Activated CD8-positive, alpha-beta memory T cell treated with anti-CD3 and anti-CD28 coated beads for 24 hours (primary cell): ENCODE results near the gene TNK1.

Source experiments
- DNase-seq: peaks from one replicate; pipeline ENCODE4 v3.0.0-alpha.2; 2020

The TNK1 gene

DNA sequence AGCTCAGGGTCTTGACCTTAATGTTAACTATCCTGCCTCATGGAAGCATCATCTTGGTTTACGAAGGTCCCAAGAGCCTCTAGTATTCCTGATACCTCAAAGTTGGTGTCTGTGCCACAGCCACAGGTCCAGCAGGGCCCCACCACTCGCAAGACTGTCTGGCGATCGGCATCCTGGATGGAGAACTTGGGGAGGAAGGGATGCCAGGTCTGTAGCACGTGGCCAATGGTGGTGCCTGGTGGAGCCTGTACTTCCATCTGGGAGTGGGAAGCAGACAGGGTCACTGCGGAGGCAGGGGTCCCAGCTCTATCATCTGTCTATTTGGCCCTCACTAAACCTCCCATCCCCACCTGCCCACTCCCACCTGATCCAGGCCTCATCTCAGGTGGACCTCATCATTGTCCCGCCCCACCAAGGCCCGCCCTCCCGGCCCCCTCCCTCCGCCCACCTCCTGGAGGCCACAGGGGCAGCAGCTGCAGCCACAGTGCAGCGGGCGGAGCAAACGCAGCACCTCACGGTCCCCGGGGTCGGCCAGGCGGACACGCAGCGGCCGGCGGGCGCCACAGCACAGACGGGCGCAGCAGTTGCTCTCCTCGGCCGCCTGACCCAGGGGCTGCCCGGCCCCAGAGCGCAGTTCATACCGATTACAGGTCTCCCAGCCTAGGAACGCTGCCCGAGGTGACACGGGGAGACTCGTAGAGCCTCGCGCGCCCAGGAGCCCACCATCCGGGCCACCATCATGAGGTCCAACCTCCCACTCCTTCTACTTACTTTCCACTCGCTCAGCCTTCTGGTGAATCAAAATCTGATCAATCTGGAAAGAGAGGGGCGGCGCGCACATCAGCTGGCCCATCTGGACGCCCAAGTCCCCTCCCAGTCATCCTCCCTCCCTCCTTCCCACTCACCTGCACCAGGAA lies 12.1 kb downstream of the TNK1 start:
- DNase-seq = no peak

DNA sequence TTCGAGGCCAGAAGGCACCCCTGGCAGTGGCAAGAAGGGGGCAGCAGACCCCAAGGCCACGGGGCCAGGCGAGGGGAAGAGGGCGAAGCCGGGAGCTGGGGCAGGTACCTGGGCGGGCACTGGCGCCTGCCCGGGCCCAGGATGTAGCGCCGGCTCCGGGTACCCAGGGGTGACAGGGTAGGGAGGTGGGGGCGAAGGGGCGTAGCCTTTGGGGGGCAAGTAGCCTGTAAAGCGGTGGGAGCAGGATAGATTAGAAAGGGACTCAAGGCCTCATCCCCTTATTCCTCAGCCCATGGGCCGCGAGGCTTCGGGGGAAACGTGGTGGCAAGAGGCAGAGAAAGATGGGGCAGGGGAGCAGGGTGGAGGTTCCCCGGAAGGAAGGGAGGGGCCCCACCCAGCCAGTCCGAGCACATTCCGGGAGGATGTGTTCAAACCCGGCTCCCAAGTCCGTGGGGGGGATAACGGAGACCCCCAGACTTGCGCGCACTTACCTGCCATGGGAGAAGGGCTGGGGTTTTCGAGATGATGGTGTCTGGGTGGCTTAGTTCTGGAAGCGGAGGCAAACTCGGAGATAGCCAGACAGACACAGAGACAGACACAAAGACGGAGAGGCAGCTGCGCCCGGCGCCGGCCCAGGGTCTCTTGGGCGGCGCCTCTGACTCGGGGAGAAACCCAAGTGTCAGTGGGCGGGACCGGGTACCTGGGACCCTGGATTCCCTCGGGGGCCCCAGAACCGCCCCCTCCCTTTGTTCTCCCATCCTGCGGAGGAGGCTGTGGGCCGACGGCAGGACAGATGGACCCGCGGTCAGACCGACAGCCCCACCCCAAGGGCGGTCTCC lies 12.9 kb downstream of the TNK1 start:
- peak; percentile 68 for DNase-seq

DNA sequence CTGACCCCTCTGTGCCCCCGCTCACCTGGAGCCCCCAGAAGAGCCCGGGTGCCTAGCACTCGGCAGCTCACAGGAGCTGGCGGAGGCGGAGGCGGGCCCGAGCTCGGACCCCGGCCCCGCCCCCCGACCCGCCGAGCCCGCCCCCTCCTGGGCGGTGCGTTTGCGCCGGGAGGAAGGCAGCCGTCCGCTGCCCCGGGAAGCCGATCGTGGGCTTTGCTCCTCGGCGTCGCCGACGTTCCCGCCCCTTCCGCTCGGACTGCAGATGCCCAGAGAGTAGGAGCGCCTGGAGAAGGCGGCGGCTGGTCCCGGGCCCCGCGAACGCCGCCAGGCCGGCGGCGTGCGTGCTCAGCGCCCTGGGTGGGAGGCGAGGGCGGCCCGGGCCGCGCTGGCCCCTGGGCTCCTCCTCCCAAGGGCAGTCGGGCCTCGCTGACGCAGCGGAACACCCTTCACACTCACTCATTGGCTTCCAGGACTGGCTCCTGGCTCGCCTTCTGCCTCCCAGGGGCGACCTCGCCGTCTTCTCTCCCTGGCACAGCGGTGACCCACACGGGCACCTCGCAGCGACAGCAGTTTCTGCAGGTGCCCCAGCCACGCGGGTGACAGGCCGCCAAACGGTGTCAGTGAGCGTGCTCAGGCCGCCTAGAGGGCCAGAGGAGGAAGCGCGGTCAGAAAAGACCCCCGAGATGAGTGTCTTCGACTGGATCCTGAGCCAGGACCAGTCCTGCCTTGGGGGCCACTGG lies 13.7 kb downstream of the TNK1 start, which contains the start of gene PLSCR3:
PLSCR3 (minus strand) TSS at position 74 of the 740 bp plus-strand sequence. CDS start 415 bp downstream, outside the sequence.
- peak; percentile 95 for DNase-seq

DNA sequence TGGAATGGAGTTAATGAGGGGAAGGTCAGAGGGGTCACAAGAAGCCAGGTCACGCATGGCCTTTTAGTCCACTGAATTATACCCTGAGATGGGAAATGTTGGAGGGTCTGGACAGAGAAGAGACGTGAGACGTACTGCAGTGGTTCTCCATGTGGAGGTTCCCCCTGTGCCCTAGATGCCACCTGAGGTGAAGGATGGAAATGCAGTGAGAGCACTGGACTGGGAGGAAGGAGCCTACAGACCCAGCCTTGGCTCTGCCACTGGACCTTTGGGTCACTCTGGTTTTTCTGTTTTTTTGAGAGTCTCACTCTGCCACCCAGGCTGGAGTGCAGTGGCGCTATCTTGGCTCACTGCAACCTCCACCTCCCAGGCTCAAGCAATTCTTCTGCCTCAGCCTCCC lies 15.3 kb downstream of the TNK1 start:
- DNase-seq = no peak

DNA sequence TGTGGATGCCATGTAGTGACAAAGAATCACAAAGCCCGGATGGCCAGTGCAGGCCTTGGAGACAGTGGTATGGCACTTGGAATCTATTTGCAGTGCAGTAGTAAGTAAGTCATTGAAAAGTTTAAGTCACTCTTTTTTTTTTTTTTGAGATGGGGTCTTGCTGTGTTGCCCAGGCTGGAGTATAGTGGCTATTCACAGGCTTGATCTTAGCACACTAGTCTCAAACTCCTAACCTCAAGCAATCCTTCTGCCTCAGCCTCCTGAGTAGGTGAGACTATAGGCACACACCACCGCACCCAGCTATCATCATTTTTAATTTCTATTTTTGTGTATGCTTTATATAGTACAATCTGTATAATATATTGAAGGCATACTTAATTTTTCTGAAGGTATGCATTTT lies 17.7 kb downstream of the TNK1 start:
- DNase-seq = no peak

DNA sequence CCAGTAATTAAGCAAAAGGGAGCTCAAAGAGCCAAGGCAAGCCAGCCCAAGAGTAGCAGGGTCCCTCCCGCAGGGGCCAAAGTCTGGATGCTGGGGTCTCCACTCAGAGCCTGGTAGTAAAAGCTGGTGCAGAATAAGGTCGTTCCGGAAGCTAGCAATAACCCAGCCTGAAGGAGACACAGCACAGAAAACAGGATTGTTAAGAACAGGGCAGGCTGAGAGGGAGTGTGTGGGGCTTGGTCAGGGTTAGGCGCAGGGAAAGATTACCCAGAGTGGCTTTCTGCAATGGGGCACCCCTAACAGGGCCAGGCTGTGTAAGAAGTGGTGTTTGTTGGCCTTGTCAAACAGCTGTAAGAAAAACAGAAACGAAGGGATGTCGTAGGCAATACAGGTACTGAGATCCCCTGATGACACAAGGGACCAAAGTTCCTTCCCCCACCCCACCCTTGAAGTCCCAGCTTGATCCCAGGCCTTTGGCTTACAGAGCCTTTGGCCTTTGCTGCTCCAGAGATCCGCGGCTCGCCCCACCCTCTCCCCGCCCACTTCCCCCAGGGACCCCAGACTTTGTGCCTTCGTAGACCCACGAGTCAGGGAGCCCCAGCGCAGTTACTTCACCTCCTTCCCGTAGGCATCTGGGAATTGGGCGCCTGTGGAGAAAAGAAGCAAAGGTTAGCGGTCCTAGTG lies 22.3 kb downstream of the TNK1 start:
- DNase-seq = peak; percentile 73

DNA sequence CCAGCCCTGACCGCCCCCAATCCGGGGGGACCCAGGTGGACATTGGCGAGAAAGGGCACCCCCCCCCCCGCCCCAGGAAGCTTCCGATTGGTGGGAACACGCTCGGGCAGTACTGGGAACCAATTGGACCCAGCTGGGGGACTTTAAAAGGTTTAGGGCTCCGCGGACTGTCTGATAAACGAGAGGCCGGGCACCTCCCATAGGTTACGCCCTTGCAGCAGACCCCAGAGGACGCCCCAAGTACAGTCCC lies 22.8 kb downstream of the TNK1 start:
- no peak for DNase-seq

DNA sequence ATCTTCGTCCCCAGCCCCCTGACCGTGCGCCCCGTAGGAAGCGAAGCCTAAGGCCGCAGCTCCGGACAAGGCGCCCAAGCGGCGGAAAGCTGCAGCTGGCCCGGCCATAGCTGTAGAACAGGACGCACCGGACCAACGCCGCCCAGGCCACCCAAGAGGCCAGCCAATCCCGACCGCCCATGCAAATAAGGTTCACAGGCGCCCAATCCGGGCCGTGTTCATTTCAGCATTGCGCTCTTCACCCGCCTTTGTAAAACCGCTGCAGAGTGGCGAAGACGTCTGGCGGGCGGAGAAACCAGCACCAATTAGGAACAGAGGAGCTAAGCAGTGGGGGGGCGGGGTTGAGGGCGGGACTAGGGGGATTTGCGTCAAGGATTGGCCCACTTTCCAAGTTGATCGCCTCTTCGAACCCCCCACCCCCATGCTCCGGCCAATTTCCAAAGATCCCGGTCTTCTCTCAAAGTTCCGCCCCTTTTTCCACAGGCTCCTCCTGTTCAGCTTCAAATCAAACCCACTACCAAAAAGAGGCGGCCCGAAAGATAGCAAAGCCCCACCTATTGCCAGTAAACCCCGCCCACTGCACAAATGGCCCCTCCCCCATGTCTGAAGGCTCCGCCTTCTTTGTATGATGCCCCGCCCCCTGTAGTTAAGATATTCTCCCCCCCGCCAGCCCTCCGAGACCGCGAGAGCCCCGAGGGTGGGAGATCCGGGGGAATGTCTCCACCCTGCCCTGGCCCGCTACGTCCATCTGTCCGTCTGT lies 23.3 kb downstream of the TNK1 start, which contains the start of gene TMEM256:
TMEM256 (minus strand) TSS at position 121 of the 760 bp plus-strand sequence; CDS start at position 108, 13 bp downstream.
- DNase-seq = peak; percentile 96

DNA sequence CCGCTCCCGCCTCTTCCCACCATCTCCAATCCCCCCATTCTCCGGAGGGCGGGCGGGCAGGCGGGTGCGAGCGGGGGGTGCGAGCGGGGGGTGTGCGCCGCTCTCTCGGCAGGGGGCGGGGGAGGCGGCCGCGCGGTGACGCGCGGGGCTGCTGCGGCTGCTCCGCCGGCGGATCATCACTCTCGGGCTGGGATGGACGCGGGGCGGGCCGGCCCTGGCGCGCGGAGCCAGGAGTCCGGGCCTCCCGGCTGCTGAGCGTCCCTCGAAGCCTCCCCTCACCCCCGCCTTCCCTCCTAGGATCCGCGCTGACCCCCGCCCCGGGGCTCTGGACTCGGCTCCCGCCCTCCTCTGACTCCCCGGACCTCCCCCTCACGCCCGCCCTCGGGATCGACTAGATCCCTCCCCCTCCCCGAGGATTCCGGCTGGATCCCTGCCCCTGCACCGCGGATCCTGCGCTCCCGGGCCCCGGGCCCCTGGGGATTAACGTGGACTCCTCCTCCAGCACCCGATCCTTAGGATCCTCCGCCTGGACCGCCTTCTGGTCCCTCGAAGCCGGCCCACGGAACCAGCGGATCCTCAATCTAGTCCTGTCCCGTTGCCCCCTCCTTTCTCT lies 24.0 kb downstream of the TNK1 start:
- no peak for DNase-seq

DNA sequence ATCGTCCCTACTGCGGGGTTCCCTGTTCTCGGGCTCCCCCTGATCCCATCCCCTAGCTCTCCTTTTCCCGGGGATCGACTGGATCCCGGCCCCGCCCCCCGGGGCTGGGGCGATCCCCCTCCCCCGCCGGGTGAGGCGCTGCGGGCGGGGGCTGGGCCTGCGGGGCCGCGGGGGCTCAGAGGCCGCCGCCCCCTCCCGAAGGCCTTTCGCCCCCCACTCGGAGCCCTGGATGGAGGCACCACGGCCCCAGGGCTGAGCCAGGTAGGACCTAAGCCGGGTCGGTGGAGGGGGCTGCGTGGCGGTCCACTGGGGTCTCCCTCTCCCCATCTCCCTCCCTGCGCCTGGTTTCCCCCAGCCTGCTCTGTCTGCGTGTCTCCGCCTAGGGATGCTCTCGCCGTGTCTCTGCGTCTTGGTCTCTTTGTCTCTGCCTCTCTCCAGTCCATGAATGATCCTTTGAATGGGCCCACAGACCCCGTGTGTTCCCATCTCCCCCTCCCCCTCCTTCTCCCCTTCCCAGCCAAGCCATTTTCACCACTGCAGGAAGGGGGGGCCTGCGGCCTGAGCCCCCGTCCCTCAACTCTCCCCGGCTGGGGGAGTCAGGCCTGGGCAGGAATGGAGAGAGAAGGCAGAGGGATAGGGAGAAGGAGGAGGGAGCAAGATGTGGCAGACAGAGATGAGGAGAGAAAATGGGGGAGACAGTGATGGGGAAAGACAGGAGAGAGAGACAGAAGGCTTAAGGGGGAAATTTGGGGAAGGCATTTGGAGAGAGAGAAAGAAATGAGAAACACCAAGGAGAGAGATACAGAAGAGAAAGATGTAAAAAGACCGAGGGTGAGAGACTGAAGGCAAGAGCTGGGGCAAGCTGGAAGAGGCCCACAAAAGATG lies 24.7 kb downstream of the TNK1 start:
- no peak for DNase-seq

DNA sequence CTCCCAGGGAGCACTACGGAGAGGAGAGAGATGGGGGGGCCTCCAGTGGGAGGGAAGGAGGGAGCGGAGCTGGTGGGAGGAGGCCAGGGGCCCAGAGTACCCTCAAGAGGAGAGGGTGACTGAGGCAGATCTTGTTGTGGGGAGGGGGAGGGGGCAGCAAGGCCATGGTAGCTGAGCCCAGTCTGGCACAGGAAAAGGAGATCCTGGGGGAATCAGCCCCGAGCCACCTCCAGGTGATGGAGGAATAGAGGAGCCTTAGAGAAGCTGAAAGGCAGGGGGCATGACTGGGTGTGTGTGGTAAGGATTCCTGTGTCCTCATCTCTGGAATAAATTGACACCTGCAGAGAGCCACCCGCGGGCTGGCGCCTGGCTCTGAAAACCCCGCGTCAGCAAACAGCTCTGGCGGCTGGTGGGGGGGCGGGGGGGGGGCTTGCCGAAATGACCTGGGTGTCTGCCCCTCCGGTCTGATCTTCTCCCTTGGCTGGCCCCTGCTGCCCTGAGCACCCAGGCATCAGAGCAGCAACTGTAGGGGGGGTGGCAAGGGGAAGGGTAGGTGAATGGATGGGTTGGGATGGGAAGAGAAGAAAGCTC lies 25.4 kb downstream of the TNK1 start:
- no peak for DNase-seq

DNA sequence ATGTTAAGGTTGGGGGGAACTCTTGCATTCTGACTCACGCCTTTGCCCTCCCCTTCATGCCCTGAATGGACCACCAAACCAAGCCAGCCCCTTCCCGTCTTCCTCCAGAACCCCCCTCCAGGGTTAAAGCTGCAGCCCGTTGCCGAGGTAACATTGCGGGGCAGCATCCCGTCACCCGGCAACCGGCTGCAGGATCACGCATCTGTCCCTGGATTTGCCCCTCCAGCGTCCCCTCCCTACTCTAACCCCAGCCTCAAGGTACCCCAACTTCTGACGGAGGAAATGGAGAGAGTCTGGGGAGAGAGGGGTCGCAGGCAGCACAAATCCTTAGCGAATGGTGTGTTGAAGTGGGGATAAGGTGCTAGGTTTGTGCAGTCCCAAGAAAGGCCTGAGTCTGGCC lies 26.2 kb downstream of the TNK1 start:
- no peak for DNase-seq

DNA sequence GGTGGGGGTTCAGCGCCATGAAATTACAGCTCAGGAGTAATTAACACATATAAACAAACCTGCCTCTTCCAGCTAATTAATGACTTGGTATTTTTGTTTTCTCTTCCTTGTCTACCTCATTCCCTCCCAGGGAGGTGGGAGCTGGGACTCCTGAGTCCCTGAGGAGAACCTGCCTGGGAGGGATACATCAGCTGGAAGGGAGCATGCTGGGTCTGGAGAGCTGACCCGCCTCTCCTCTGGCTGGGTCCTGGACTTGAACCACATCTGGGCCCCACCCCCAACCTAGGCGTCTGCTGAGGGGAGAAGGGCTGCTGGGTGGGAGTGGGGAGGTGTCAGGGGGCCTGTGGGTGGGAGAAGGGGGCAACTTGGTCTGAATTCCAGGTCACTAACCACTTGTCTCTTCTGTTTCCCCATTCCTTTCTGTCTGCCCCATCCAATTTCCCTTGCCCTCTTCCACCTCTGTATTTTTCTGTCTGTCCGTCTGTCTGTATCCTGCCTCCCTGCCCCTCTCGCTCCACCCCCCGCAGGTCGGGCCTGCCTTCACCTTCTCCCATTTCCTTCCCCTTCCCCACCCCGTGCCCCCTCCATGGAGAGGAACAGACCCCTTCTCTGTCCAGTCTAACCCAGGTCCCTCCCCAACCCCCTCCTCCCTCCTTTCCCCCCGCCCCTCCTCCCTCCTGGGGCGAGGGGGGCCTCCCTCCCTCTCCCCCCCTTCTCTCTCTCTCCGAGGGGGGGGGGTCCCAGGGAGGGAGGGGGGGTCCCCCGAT lies 26.8 kb downstream of the TNK1 start, which contains the start of gene NLGN2:
NLGN2 (plus strand) TSS at position 361 of the 767 bp plus-strand sequence. CDS start 411 bp downstream, outside the sequence.
- DNase-seq = no peak

DNA sequence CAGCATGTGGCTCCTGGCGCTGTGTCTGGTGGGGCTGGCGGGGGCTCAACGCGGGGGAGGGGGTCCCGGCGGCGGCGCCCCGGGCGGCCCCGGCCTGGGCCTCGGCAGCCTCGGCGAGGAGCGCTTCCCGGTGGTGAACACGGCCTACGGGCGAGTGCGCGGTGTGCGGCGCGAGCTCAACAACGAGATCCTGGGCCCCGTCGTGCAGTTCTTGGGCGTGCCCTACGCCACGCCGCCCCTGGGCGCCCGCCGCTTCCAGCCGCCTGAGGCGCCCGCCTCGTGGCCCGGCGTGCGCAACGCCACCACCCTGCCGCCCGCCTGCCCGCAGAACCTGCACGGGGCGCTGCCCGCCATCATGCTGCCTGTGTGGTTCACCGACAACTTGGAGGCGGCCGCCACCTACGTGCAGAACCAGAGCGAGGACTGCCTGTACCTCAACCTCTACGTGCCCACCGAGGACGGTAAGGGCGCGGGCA lies 27.4 kb downstream of the TNK1 start:
- DNase-seq = peak; percentile 72

DNA sequence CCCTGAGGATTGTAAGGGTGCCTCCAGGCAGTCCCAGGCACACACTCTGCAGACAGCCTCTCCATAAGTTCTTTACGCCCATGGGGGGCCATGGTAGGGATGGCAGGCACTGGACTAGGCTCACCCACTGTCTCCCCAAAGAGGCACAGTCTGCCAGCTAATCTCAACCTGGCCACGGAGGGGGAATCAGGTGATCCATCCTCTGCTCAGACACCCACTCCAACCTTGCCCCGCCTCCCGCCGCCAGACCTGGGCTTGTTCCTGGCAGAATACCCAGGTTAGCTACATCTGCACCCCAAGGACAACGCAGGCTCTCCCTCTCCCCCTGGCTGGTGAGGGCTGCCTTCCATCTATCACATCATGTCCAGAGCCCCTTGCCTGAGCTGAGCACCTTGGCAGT lies 28.0 kb downstream of the TNK1 start:
- DNase-seq = no peak

DNA sequence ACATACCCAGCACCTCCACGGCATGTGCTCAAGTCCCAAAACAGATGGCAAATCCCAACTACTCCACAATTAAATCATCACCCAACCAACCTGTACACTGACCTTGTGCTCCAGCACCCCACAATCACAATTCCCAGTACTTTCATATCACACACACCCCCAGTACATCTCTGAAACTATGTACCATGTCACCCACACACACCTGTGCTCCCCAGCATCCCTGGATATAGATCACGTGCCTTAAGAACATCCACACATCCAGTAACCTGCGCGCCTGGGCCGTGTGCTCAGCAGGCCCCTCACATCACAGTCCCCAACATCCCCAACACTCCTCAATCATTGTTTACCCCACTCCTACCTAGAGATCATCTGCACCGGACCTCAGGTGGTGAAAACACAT lies 28.8 kb downstream of the TNK1 start:
- DNase-seq = no peak

DNA sequence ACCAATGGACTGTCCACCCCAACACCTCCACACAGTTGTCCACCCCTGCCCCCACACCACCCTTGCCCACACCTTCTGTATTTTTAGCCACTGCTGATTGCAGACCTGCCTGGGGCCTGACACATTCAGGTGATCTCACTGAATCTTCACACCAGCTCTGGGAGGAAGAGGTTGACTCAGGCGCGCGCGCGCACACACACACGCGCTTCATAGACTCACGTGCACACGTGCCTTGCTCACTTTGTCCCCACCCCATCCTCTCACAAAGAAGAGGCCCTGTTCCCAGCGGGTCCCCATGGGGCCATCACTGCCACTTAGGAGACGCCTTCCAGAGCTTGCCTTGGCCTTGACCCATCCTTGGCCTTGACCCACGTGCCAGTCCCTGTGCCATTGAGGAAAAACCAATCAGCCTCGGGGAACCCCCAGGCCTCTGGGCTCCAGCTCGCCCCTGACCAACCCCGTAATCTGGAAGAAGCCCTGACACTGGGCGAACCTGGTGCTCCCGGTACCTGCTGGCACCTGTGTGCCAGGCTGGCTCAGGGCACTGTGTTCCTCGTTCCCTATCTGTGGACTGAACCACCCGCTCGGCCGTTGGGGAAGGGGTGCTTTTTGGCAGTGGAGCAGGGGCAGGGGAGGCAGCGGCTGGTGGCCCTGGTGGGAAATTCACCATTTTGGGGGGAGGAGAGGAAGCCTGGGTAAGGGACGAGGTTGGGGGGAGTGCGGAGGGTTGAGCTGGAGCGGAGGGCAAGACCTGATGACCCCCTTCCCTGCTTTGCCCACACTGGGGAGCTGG lies 29.9 kb downstream of the TNK1 start:
- DNase-seq = no peak

DNA sequence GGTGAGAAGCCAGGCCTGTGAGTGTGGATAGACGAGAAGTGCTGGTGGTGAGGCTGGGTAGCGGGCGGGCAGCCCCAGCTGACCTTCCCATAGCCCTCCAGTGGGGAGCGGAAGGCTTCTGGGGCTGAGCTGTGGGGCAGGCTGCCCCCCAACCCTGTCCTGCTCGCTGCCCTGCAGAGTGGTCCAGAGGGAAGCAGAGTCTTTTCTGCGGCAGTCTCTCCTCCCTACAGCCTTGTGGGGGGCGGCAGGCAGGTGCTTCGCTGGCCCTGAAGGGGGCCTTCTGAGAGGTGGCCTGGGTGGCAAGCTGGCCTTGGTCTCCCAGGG lies 30.5 kb downstream of the TNK1 start:
- DNase-seq = no peak
